BE2C (cell line): ENCODE results near the gene LCE1C.

Experiments used
- DNase-seq: peaks from one replicate; pipeline ENCODE4 v3.0.0-alpha.2; 2020
- H3K27me3 ChIP-seq: fragments of 250-450 bp; sonication (Bioruptor Pico); 2 replicates; pipeline ENCODE4 v1.5.1; 2020; ENCODE audit warnings: mild to moderate bottlenecking
- H3K36me3 ChIP-seq: fragments of 250-450 bp; sonication (Bioruptor Pico); 2 replicates; pipeline ENCODE4 v1.5.1; 2020; ENCODE audit warnings: mild to moderate bottlenecking
- H3K4me1 ChIP-seq: fragments of 250-450 bp; sonication (Bioruptor Pico); 2 replicates; pipeline ENCODE4 v1.5.1; 2020
- H3K4me3 ChIP-seq: 2 replicates; pipeline ENCODE4 v1.5.1; 2011; ENCODE audit warnings: low read depth, low read length
- H3K9me3 ChIP-seq: fragments of 250-450 bp; sonication (Bioruptor Pico); 2 replicates; pipeline ENCODE4 v1.5.1; 2020
- CTCF ChIP-seq: IDR thresholded peaks from 2 replicates; pipeline ENCODE4 v1.5.1; 2012; ENCODE audit warnings: mild to moderate bottlenecking, low read depth, low read length

The LCE1C gene

DNA sequence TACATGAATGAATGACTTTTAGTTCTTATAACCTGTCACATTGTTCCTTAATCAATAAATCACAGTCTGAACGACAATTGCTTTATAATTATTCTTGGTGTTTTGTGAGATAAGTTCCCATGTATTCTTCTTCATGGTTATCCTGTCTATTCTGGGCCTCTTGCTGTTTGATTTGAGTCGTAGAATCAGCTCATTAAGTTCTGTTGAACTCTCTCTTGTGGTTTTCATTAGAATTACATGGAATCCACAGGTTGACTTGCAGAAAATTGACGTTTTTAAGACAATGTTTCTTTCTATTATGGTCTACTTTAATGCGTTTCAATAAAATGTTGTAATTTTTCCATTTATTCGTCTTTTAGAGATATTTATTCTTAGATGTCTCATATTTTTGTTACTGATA, 16.8 kb upstream of the LCE1C start:
- no peak for DNase-seq
- no peaks in the 10 kb centered on the region for H3K27me3 ChIP-seq

DNA sequence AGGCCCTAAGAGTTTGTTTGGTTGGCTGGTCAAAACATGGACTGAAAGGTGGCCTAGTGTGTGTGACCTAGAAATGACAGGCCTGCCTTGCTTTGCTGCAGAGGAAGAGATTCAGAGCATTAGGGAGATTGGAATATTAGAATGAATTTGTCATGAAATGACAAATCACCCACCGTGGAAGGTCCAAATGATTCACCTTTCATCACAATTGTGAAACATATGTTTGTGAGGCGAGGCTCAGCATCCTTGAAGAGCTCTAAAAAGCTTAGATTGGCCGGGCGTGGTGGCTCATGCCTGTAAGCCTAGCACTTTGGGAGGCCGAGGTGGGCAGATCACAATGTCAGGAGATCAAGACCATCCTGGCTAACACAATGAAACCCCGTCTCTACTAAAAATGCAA, 10.9 kb upstream of the LCE1C start:
- TF ChIP-seq CTCF: no peak
- no peaks in the 10 kb centered on the region for H3K36me3 ChIP-seq
- DNase-seq: no peak
- no peaks in the 10 kb centered on the region for H3K4me1 ChIP-seq
- no peak overlapping the region for H3K4me3 ChIP-seq
- H3K27me3 ChIP-seq: no peaks in the 10 kb centered on the region
- no peaks in the 10 kb centered on the region for H3K9me3 ChIP-seq

More for the DNA sequence above, 16.8 kb upstream of the LCE1C start:
- H3K4me3 ChIP-seq: no peak overlapping the region
- H3K36me3 ChIP-seq: no peaks in the 10 kb centered on the region
- H3K4me1 ChIP-seq: no peaks in the 10 kb centered on the region
- no peak for TF ChIP-seq CTCF
- no peaks in the 10 kb centered on the region for H3K9me3 ChIP-seq

DNA sequence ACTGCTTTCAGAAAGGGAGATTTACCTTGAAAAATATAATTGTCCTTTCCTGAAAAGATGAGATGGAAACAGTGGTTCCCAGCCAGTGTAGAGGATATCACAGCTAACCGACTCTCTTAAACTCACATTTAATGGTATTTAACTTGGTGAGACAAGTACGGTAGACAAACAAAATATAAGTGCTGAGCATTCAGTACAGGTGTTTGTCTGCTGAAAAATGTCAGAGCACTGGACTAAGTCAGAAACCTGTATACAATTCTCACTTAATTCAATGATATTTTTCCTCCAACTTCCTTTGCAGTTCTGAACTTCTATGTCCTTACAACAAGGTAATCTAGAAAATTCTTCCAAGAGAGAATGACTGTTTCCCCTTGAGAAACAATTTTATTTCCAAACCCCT, 5.2 kb upstream of the LCE1C start, which contains the start of gene LCE1B:
Gene LCE1B (plus strand): TSS at position 301 of the 400 bp plus-strand sequence. CDS start 476 bp downstream, outside the sequence.
- H3K9me3 ChIP-seq: no peaks in the 10 kb centered on the region
- H3K4me3 ChIP-seq: no peak within 1 kb of the TSS
- no peaks in the 10 kb centered on the region for H3K36me3 ChIP-seq
- H3K27me3 ChIP-seq: no peaks in the 10 kb centered on the region
- DNase-seq: no peak
- H3K4me1 ChIP-seq: no peaks in the 10 kb centered on the region
- no peak for TF ChIP-seq CTCF

- Histone ChIP-seq H3K27me3 (no peaks in the 10 kb centered on the region), H3K9me3 (no peaks in the 10 kb centered on the region), H3K4me1 (no peaks in the 10 kb centered on the region), H3K4me3 (no peak overlapping the region), H3K36me3 (no peaks in the 10 kb centered on the region)
- TF ChIP-seq CTCF: no peak
- DNase-seq: no peak
Observed at GRCh38 chr1:152811050-152811449, 4.6 kb upstream of the LCE1C start.

DNA sequence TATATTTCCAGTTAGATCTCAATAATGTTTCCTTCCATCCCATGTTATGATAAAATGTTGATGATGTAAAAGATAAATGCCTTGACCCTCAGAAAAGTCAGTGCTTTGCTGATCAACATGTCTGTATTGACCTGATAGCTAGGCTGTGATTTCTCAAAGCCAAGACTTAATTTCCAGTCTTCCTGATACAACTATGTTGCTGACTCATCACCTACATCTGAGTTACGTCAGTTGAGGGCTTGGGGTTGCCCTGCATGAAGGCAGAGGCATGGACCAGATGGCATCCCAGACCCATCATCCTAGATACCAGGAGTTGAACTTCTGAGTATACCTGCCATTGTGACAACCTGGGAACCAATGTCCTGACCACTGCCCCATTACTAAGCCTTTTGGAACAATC, 5.1 kb downstream of the LCE1C start:
- H3K4me3 ChIP-seq: no peak overlapping the region
- no peaks in the 10 kb centered on the region for H3K36me3 ChIP-seq
- no peaks in the 10 kb centered on the region for H3K27me3 ChIP-seq
- TF ChIP-seq CTCF: no peak
- H3K9me3 ChIP-seq: no peaks in the 10 kb centered on the region
- DNase-seq: no peak
- H3K4me1 ChIP-seq: no peaks in the 10 kb centered on the region

- Histone ChIP-seq H3K4me1 (no peaks in the 10 kb centered on the region), H3K27me3 (no peaks in the 10 kb centered on the region), H3K4me3 (no peak within 1 kb of the TSS), H3K36me3 (no peaks in the 10 kb centered on the region), H3K9me3 (no peaks in the 10 kb centered on the region)
- DNase-seq: no peak
- TF ChIP-seq CTCF: no peak
Observed at GRCh38 chr1:152796421-152796820, 10.0 kb downstream of the LCE1C start, which contains the start of gene LCE1D. LCE1D (plus strand) TSS chr1:152796721; CDS start chr1:152797795, 1,074 bp downstream.
